ENCODE results near the gene VPS35L. TPM values are rescaled to one million over a fixed set of nuclear protein-coding genes. Genes with fewer than 3 reads are reported as not detected.

VPS35L gene
- total RNA-seq, 1 experiment from 2014 or later = 41.8 TPM

- no peak for DNase-seq (ENCODE audit: low read depth)
These were observed 139.5 kb downstream of the VPS35L start for GRCh38 chr16:19694989-19695388.

DNA sequence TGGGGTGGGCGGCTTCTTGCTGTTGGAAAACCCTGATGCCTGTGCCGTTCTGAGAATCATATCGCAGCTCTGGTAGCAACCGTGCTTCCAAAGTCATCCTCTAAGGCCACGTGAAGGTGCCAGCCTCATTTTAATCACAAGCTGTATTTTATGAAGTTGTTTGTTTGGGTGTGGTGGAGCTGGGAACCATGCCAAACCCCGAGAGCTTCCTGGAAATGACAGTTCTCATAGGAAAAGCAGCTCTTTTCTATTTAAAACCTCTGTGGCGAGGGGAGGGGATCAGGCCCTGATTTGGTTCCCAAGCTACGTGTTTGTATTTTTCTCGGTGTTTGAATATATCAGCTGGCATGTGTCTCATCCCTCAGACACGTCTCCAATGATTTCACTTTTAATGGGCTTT lies 140.8 kb downstream of the VPS35L start:
- DNase-seq (ENCODE audit: low read depth) = peak; percentile 92

DNA sequence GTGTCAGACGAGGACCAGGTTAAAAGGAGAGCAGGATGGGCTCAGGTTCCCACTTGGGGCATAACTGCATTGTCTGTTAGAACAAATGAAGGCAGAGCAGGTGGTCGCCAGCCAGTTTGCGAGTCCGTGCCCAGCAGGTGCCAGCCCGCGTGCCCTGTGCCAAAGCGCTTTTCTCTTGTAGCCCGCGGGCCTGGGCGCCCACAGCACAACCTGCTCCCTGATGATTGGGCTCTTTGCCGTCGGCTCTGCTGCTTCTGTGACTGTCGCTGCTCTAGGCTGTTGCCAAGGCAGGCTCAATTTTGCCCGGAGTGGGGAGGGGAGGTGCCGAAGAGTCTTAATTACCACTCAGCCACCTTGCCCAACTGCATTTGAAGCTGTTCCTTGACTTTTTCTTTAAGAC lies 141.5 kb downstream of the VPS35L start:
- no peak for DNase-seq (ENCODE audit: low read depth)

- no peak for DNase-seq (ENCODE audit: low read depth)
These were observed 142.3 kb downstream of the VPS35L start for GRCh38 chr16:19697756-19698318.

DNA sequence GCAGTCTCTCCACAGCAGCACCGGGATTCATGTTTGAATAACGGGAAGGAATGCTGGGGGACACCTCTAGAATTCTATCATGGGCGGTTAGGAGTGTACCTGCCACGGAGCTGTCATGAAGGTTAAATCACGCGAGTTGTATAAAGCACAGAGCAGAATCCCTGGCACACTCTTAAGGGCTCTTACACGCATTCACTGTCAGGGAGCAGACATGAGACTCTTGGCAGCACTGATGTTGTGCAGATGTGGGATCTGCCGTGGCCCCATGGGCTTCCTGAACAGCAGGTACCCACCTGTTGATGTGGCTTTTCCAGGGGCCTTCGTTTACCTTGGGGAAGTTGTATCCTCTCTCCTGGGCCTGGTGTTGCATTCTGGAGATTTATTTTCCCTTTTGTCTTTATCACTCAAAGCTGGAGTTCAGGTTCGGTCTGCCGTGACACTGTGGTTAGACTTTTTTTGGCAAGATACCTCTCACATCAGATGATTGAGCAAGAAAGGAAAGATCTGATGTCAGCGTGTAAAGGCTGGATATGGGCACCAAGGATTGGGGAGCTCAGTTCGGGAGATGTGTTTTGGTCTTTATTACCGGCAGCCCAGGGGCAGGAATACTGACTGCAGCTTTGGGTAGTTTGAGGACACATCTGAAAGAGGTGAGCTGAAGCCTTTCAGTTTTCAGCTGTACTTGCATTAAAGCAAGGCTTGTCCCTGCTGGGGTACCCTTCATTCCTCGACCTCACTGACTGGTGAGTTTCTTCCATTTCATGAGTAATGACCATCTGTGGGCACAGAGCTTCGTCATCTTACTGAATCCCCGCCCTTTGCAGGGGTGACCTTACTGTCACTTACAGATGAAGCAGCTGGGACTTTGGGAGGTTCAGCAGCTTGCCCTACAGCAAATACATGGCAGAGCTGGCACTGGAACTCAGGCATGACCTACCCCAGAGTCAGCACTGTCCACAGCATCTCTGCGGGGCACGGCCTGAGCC lies 143.3 kb downstream of the VPS35L start:
- no peak for DNase-seq (ENCODE audit: low read depth)

GRCh38 chr16:19699472-19699871 lies 144.0 kb downstream of the VPS35L start:
- DNase-seq (ENCODE audit: low read depth) = no peak

- DNase-seq (ENCODE audit: low read depth) = no peak
These were observed 144.8 kb downstream of the VPS35L start for GRCh38 chr16:19700319-19700781.

- no peak for DNase-seq (ENCODE audit: low read depth)
These were observed 145.6 kb downstream of the VPS35L start for GRCh38 chr16:19701091-19701490.

DNA sequence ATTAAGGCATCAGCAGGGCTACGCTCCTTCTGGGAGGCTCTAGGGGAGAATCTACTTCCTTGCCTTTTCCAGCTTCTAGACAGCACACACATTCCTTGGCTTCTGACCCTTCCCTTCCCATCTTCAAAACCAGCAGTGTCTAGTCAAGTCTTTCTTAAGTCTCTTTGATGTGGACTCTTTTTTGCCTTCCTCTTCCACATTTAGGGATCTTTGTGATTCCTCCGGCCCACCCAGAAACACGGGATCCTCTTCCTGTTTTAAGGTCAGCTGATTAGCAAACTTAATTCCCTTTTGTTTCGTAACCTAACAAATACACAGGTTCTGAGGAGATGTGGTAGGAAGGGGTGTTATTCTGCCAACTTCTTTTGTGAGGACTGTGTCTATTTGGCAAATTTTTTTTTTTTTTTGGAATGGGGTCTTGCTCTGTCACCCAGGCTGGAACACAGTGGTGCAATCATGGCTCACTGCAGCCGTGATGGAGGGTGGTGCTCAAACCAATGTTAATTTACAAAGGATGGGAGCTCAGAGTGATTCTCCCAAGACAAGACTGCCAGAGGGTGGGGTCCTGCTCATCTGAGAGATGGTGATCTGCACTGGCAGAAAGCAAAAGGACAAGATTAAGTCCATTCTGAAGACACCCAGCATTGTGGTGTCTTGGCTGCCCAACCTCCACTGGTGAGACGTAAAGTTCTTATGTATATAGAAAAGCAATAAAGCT lies 147.8 kb downstream of the VPS35L start:
- no peak for DNase-seq (ENCODE audit: low read depth)

DNA sequence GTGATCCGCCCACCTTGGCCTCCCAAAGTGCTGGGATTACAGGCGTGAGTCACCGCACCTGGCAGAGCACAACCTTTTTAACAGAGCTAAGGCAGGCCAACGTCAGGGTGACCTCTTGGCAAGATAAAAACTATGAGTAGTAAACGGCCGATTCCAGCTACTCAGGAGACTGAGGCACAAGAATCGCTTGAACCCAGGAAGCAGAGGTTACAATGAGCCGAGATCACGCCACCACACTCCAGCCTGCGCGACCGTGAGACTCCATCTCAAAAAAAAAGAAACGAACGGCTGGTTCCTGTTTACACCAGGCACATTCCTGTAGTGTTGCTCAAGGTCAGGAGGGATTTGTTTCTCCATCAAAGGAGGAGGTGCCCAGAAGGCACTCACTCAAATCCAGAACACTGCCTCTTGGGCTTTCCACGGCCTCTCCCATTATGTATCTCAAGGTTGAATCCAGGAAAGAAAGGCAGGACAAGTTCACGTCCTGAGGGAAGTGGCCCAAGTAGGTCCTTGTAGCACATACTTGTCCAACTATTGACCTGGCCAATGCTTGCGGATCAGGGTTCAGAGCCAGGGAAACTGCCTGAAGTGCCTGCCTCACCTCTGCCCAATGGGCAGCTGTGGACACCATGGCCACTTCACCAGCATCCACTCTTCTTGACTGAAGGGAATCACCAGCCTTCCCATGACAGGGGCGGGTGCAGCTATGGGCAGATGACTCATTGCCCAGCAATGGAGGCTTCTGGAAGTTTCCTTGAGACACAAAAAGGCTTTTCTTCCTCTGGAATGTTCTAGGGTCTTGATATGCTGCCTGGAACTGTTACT lies 149.0 kb downstream of the VPS35L start:
- DNase-seq (ENCODE audit: low read depth) = peak; percentile 67

DNA sequence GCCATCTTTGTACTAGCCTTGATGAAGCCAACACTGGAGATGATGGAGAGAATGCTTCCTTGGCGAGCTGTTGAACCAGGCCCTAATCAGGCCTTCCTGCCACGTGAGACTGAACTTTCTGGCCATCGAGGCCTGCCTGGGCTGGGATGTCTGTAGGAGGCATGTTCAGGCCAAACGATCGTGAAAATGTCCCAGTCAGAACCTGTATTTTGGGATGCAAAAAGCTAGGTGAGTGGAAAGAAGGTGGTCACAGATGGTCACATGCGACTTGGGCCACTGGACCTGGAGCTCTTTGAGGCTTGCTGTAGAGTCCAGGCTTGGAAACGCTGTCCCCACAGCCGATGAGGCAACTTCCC lies 149.6 kb downstream of the VPS35L start:
- no peak for DNase-seq (ENCODE audit: low read depth)

DNA sequence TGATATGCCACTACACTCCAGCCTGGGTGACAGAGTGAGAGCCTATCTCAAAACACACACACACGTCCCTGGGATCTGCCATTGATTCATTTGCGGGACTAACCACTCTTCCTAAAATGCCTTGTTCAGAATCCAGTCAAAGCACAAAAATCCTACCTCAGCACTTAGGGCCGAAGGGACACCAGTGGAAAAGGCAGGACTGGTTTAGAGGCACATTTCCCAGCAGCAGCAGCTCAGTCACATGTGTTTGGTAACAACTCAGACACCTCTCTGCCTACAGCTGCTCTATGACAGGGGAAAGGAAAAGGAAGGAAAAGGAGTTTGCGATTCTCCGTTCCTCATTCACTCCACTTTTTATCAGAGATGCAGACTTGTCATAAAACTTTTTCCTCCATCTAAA lies 150.3 kb downstream of the VPS35L start:
- no peak for DNase-seq (ENCODE audit: low read depth)

GRCh38 chr16:19706846-19707245 lies 151.3 kb downstream of the VPS35L start:
- DNase-seq (ENCODE audit: low read depth) = no peak

GRCh38 chr16:19707569-19708295 lies 152.2 kb downstream of the VPS35L start:
- DNase-seq (ENCODE audit: low read depth) = no peak

- DNase-seq (ENCODE audit: low read depth) = no peak
These were observed 153.0 kb downstream of the VPS35L start for GRCh38 chr16:19708296-19709205.

GRCh38 chr16:19709381-19710136 lies 154.1 kb downstream of the VPS35L start:
- DNase-seq (ENCODE audit: low read depth) = no peak

GRCh38 chr16:19710191-19710908 lies 154.8 kb downstream of the VPS35L start:
- no peak for DNase-seq (ENCODE audit: low read depth)

DNA sequence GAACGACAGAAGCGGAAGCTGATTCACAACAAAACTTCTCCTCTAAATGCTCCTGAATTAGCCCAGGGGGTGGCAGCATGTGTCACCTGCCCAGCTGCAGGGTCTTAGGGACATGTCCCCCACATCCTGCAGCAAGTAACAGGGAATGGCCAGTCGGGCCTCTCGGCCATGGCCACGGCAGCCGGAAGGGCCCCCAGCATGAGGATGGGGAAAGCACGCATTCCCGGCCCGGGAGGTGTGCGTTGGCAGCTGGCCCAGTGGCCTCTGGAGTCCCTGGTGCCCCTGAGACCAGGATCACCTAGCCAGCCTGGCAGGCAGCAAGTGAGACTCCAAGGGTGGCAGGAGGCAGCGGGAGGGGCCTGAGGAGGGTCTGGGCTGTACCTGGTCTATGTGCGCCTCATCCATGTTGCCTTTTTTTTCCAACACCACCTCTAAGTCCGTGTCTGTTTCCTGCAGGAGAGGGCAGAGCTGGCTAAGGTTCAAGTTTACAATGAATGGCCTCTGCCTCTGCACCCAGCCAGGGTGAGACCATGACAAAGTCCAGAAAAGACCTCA lies 155.6 kb downstream of the VPS35L start:
- no peak for DNase-seq (ENCODE audit: low read depth)
